Measurements from ENCODE around the gene RAC2.

The RAC2 gene

GRCh38 chr22:37278261-37278660 lies 34.2 kb upstream of the RAC2 start:
- no peak overlapping the region for H3K4me3 ChIP-seq (ENCODE audit: low read depth, low read length)
- H3K27ac ChIP-seq: no peak overlapping the region
- no peak overlapping the region for H3K4me2 ChIP-seq (ENCODE audit: low read length)
- no peaks in the 10 kb centered on the region for H3K79me2 ChIP-seq
- H3K9me3 ChIP-seq (ENCODE audit: control insufficient read depth, low read length): no peaks in the 10 kb centered on the region
- no peaks in the 10 kb centered on the region for H3K27me3 ChIP-seq (ENCODE audit: control insufficient read depth, insufficient read depth, low read length)
- no peak overlapping the region for H2AFZ ChIP-seq
- H3K9ac ChIP-seq: no peak overlapping the region
- TF ChIP-seq CTCF (IDR thresholded peaks at IDR 0.05): no peak
- H3K36me3 ChIP-seq (ENCODE audit: control insufficient read depth, insufficient read depth, low read length): no peaks in the 10 kb centered on the region
- no peaks in the 10 kb centered on the region for H3K4me1 ChIP-seq

- Histone ChIP-seq H2AFZ (no peak overlapping the region), H3K9ac (no peak overlapping the region), H3K79me2 (no peaks in the 10 kb centered on the region), H3K27ac (no peak overlapping the region), H3K9me3 (ENCODE audit: control insufficient read depth, low read length) (no peaks in the 10 kb centered on the region), H3K4me1 (no peaks in the 10 kb centered on the region), H3K36me3 (ENCODE audit: control insufficient read depth, insufficient read depth, low read length) (no peaks in the 10 kb centered on the region), H3K4me3 (ENCODE audit: low read depth, low read length) (no peak overlapping the region), H3K4me2 (ENCODE audit: low read length) (no peak overlapping the region), H3K27me3 (ENCODE audit: control insufficient read depth, insufficient read depth, low read length) (no peaks in the 10 kb centered on the region)
- TF ChIP-seq CTCF (IDR thresholded peaks at IDR 0.05): no peak
These were observed 33.3 kb upstream of the RAC2 start for GRCh38 chr22:37277384-37277783.

- no peak overlapping the region for H3K4me3 ChIP-seq (ENCODE audit: low read depth, low read length)
- H3K36me3 ChIP-seq (ENCODE audit: control insufficient read depth, insufficient read depth, low read length): no peaks in the 10 kb centered on the region
- no peaks in the 10 kb centered on the region for H3K4me1 ChIP-seq
- H3K4me2 ChIP-seq (ENCODE audit: low read length): no peak overlapping the region
- H3K27me3 ChIP-seq (ENCODE audit: control insufficient read depth, insufficient read depth, low read length): no peaks in the 10 kb centered on the region
- no peak overlapping the region for H3K9ac ChIP-seq
- no peak overlapping the region for H3K27ac ChIP-seq
- no peak overlapping the region for H2AFZ ChIP-seq
- TF ChIP-seq CTCF (IDR thresholded peaks at IDR 0.05): no peak
- no peaks in the 10 kb centered on the region for H3K79me2 ChIP-seq
- H3K9me3 ChIP-seq (ENCODE audit: control insufficient read depth, low read length): no peaks in the 10 kb centered on the region
These were observed 32.7 kb upstream of the RAC2 start for GRCh38 chr22:37276776-37277175.

- H3K36me3 ChIP-seq (ENCODE audit: control insufficient read depth, insufficient read depth, low read length): no peaks in the 10 kb centered on the region
- no peaks in the 10 kb centered on the region for H3K27me3 ChIP-seq (ENCODE audit: control insufficient read depth, insufficient read depth, low read length)
- H3K79me2 ChIP-seq: no peaks in the 10 kb centered on the region
- H3K27ac ChIP-seq: no peak overlapping the region
- no peak overlapping the region for H3K4me2 ChIP-seq (ENCODE audit: low read length)
- H3K4me1 ChIP-seq: no peaks in the 10 kb centered on the region
- no peaks in the 10 kb centered on the region for H3K9me3 ChIP-seq (ENCODE audit: control insufficient read depth, low read length)
- no peak for TF ChIP-seq CTCF (IDR thresholded peaks at IDR 0.05)
- H2AFZ ChIP-seq: no peak overlapping the region
- no peak overlapping the region for H3K4me3 ChIP-seq (ENCODE audit: low read depth, low read length)
- no peak overlapping the region for H3K9ac ChIP-seq
These were observed 31.6 kb upstream of the RAC2 start for GRCh38 chr22:37275622-37276021.

- Histone ChIP-seq H3K4me2 (ENCODE audit: low read length) (no peak overlapping the region), H3K9me3 (ENCODE audit: control insufficient read depth, low read length) (no peaks in the 10 kb centered on the region), H3K4me3 (ENCODE audit: low read depth, low read length) (no peak overlapping the region), H3K36me3 (ENCODE audit: control insufficient read depth, insufficient read depth, low read length) (no peaks in the 10 kb centered on the region), H3K27me3 (ENCODE audit: control insufficient read depth, insufficient read depth, low read length) (no peaks in the 10 kb centered on the region), H2AFZ (no peak overlapping the region), H3K79me2 (no peaks in the 10 kb centered on the region), H3K4me1 (no peaks in the 10 kb centered on the region), H3K9ac (no peak overlapping the region), H3K27ac (no peak overlapping the region)
- no peak for TF ChIP-seq CTCF (IDR thresholded peaks at IDR 0.05)
These were observed 31.1 kb upstream of the RAC2 start for GRCh38 chr22:37275134-37275533.
